Erythroblast (primary cell): ENCODE results near the gene FOXC2.

Experiments used
- GATA1 ChIP-seq: IDR thresholded peaks from 2 replicates; pipeline ENCODE4 v1.6.1; 2011; ENCODE audit warnings: low read depth, mild to moderate bottlenecking, control low read depth, low read length, moderate library complexity
- POLR2A ChIP-seq: IDR thresholded peaks from 2 replicates; pipeline ENCODE4 v1.6.1; 2011; ENCODE audit warnings: mild to moderate bottlenecking, low read length

GRCh38 chr16:86521236-86522197 is 45.1 kb upstream of the FOXC2 start:
- TF ChIP-seq POLR2A (no peak), GATA1 (no peak)
